ENCODE data around the gene SCTR. TPM values are rescaled to one million over a fixed set of nuclear protein-coding genes. Genes with fewer than 3 reads are reported as not detected.

Gene SCTR
- total and polyA plus RNA-seq, 11 donors = 0.28 to 2.2 (median 0.44) TPM; not detected in 2

DNA sequence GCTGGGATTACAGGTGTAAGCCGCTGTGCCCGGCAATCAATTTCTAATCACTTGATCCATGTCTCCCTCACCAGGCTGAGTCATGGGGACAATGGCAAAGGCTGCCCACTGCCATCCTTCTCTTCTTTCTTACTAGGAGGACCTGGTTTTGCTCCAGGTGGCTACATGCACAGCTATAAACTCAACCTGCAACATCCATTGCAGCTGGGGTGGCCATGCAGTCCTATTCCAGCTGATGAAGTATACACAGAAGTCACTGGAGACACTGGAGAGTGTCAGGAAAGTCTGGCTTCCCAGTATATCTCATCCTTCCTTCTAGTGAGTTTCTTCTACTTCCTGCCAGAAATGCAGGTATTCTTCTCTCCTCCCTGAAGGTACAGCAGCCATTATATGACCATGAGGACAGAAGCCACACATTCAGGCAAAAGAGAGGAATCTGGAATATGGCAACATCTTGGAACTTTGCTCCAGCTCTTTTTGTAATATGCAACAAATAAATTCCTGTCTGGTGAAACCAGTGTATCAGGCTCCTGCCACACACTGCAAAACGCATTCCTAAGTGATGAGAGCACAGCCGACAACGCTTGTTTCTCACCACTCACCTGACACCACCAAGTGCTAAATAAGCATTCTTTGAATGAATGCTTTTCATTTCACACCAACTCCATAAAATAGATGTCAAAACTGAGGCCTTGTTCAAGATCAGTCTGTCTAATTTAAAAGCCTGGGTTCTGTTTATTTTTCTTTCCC is 32.3 kb downstream of the SCTR start:
- Histone ChIP-seq H3K4me3 (no peak overlapping the region), H3K27me3 (peaks cover 0 to 4% (median 0%) of the 10 kb centered on the region in 9 donors), H3K9me3 (no peaks in the 10 kb centered on the region), H3K4me1 (peaks cover 0 to 45% (median 29%) of the 10 kb centered on the region in 12 donors), H3K36me3 (no peaks in the 10 kb centered on the region), H3K27ac (peak overlapping the region in 11 of 12 donors; percentile 49 to 82 (median 68))
- TF ChIP-seq CTCF (IDR thresholded peaks at IDR 0.05) = no peak
- TF ChIP-seq POLR2A (IDR thresholded peaks at IDR 0.05) = no peak
- ATAC-seq (peak in 3 of 4 donors; percentile 30 to 61 (median 47)), DNase-seq (no peak)
- 50 to 53% (median 51%) methylated on average over 5 of the region's 5 CpGs for WGBS, 4 donors
- intact Hi-C loops (cut with DNase I) = no loop called here

DNA sequence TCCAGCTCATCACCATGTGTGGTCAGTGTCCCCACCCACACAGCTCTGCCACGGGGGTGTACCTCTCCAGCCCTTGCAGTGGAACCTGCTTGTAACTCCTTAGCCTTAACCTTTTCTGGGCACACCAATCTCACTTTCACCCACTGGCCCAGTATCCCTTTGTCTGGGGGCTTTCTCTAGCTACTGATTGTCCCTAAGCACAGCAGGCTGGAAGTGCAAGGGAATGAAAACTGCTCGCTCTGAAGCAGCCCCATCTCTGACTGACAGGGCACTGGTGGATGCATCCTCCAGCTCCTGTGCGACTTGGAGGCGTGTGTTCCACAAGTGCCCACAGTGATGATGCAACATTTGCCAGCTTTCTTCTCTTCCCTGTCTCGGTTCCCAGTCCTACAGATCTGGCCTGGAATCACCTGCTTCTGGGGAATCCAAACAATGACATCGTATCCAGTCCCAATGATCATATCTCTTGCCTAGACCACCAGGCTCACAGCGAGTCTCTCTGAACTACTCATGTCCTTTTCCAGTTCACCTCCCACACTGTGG is 33.6 kb downstream of the SCTR start:
- intact Hi-C loops (cut with DNase I) = no loop called here
- Histone ChIP-seq H3K27ac (peak overlapping the region in 6 of 12 donors; percentile 64 to 80 (median 70)), H3K27me3 (peaks cover 0 to under 1% (median 0%) of the 10 kb centered on the region in 9 donors), H3K36me3 (no peaks in the 10 kb centered on the region), H3K9me3 (no peaks in the 10 kb centered on the region), H3K4me1 (peaks cover 0 to 57% (median 33%) of the 10 kb centered on the region in 12 donors), H3K4me3 (no peak overlapping the region)
- DNase-seq (no peak), ATAC-seq (no peak)
- WGBS, 4 donors = 65 to 76% (median 72%) methylated on average over 7 of the region's 7 CpGs
- TF ChIP-seq CTCF (IDR thresholded peaks at IDR 0.05) = no peak
- TF ChIP-seq POLR2A (IDR thresholded peaks at IDR 0.05) = no peak

- intact Hi-C loops (cut with DNase I) = no loop called here
- TF ChIP-seq CTCF (IDR thresholded peaks at IDR 0.05) (no peak), POLR2A (IDR thresholded peaks at IDR 0.05) (no peak)
- Histone ChIP-seq H3K4me1 (peaks cover 0 to 61% (median 36%) of the 10 kb centered on the region in 12 donors), H3K9me3 (no peaks in the 10 kb centered on the region), H3K27ac (peak overlapping the region in 9 of 12 donors; percentile 38 to 78 (median 49)), H3K4me3 (no peak overlapping the region), H3K27me3 (no peaks in the 10 kb centered on the region), H3K36me3 (no peaks in the 10 kb centered on the region)
- ATAC-seq = no peak
- no peak for DNase-seq
- 85 to 88% (median 87%) methylated on average over 8 of the region's 8 CpGs for WGBS, 4 donors
These were observed 34.2 kb downstream of the SCTR start for GRCh38 chr2:119490106-119490505.

DNA sequence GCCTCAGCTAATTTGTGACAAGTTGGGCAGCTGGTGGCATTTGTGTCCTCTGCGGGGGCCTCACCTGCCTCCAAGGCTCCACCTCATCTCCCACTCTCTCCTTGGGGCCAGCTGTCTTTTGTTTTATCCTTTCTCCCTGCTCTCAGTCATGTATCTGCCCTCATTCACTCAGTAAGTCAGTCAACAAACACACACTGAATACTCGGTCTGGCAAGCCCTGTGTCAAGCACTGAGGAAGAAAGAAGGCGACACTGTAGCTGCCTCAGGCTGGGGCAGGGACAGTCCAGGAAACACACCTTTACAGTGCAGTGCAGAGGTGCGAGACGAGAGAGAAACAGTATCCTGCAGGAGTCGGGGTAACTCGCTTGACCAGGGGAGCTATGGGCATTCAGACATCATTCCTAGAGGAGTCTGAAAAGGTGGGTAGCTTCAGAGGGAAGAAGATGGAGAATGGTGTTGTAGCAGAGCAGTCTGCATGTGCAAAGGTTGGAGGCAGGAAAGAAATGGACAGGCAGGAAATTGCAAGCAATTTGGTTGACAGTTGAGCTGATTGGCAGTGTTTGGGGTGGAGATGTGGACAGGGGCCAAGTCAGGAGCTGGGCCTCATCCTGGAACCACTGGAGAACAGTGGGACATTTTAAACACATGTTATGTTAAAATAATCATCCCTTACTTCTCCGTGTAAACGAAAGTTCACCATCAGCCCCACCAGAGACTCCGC is 34.9 kb downstream of the SCTR start:
- Histone ChIP-seq H3K4me3 (no peak overlapping the region), H3K9me3 (no peaks in the 10 kb centered on the region), H3K27ac (peak overlapping the region in 9 of 12 donors; percentile 38 to 80 (median 58)), H3K4me1 (peaks cover 0 to 68% (median 39%) of the 10 kb centered on the region in 12 donors), H3K36me3 (no peaks in the 10 kb centered on the region), H3K27me3 (no peaks in the 10 kb centered on the region)
- 66 to 75% (median 74%) methylated on average over 10 of the region's 10 CpGs for WGBS, 4 donors
- no peak for DNase-seq
- intact Hi-C loops (cut with DNase I) = no loop called here
- TF ChIP-seq CTCF (IDR thresholded peaks at IDR 0.05) (no peak), POLR2A (IDR thresholded peaks at IDR 0.05) (no peak)
- ATAC-seq = no peak

Measured in heart left ventricle (tissue), 16 donors.